A549 (cell line): ENCODE results near the gene IQCB1.

ENCODE experiments used
- CHD2 ChIP-seq: fragments of 150-350 bp; IDR thresholded peaks from 2 replicates; pipeline ENCODE4 v1.6.1; 2014; ENCODE audit warnings: low read length; ENCODE audit not compliant: partially characterized antibody
- JUN ChIP-seq, 2 experiments: fragments of >200 bp; sonication (Bioruptor Twin); formaldehyde crosslinking; IDR thresholded peaks; 2 replicates in 1 of 2; 3 replicates in 1 of 2; pipeline ENCODE4 v1.6.1; 2016 to 2017
- MAFK ChIP-seq: fragments of 450-650 bp; IDR thresholded peaks from 2 replicates; pipeline ENCODE4 v1.6.1; 2014; ENCODE audit not compliant: partially characterized antibody
- POLR2A ChIP-seq: IDR thresholded peaks from 2 replicates; pipeline ENCODE4 v1.6.1; 2012; ENCODE audit warnings: mild to moderate bottlenecking, low read length
- RARB ChIP-seq: fragments of 250-450 bp; sonication (Bioruptor Pico); IDR thresholded peaks from 2 replicates; pipeline ENCODE4 v1.8.0; 2021; ENCODE audit warnings: mild to moderate bottlenecking, moderate library complexity
- TF ChIP-seq, protein P1 (sequence below): IDR thresholded peaks from 2 replicates; pipeline ENCODE4 v1.6.1; 2012
- TF ChIP-seq, protein P2 (sequence below): fragments of >200 bp; sonication (Bioruptor Twin); formaldehyde crosslinking; IDR thresholded peaks from 3 replicates; pipeline ENCODE4 v1.5.1; 2016
- TF ChIP-seq, protein P3 (sequence below): fragments of 450-650 bp; IDR thresholded peaks from 2 replicates; pipeline ENCODE4 v1.6.1; 2014; ENCODE audit warnings: antibody characterized with exemption

DNA sequence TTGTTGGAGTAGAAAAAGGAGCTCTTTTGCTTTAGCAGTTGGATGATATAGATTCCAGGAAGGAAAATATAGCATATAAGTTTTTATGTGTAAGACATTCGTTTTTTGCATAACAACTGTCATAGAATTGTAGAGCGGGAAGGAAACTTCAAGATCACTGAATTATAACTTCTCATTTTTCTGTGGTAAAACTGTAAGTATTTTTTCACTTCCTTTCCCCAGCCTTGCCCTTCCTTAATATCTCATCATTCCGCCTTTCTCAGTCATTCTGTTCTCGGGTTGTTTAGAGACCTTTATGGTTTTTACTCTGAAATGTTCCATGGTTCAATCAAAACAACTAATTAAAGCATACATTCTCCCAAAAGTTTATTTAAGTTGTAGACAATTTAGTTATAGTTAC, 1.2 kb upstream of the IQCB1 start:
- TF ChIP-seq, protein P1, sequence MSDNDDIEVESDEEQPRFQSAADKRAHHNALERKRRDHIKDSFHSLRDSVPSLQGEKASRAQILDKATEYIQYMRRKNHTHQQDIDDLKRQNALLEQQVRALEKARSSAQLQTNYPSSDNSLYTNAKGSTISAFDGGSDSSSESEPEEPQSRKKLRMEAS, result no peak
- no peak for TF ChIP-seq JUN (IDR thresholded peaks at IDR 0.05)
- TF ChIP-seq, protein P2, sequence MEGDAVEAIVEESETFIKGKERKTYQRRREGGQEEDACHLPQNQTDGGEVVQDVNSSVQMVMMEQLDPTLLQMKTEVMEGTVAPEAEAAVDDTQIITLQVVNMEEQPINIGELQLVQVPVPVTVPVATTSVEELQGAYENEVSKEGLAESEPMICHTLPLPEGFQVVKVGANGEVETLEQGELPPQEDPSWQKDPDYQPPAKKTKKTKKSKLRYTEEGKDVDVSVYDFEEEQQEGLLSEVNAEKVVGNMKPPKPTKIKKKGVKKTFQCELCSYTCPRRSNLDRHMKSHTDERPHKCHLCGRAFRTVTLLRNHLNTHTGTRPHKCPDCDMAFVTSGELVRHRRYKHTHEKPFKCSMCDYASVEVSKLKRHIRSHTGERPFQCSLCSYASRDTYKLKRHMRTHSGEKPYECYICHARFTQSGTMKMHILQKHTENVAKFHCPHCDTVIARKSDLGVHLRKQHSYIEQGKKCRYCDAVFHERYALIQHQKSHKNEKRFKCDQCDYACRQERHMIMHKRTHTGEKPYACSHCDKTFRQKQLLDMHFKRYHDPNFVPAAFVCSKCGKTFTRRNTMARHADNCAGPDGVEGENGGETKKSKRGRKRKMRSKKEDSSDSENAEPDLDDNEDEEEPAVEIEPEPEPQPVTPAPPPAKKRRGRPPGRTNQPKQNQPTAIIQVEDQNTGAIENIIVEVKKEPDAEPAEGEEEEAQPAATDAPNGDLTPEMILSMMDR, result no peak
- TF ChIP-seq POLR2A, result no peak
- TF ChIP-seq MAFK, result no peak
- no peak for TF ChIP-seq CHD2
- TF ChIP-seq, protein P3, sequence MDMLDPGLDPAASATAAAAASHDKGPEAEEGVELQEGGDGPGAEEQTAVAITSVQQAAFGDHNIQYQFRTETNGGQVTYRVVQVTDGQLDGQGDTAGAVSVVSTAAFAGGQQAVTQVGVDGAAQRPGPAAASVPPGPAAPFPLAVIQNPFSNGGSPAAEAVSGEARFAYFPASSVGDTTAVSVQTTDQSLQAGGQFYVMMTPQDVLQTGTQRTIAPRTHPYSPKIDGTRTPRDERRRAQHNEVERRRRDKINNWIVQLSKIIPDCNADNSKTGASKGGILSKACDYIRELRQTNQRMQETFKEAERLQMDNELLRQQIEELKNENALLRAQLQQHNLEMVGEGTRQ, result no peak
- TF ChIP-seq RARB (CRISPR knock-in tag), result no peak
